GM12878 (cell line): Measurements from ENCODE around the gene JCHAIN. TPM values are rescaled to one million over a fixed set of nuclear protein-coding genes. Genes with fewer than 3 reads are reported as not detected.

Experiments
- BMI1 ChIP-seq: fragments of 450-650 bp; IDR thresholded peaks from 2 replicates; pipeline ENCODE4 v1.6.1; 2016; ENCODE audit warnings: mild to moderate bottlenecking, moderate library complexity, borderline replicate concordance
- CBX5 ChIP-seq: sonication (generic); IDR thresholded peaks from 2 replicates; pipeline ENCODE4 v1.6.1; 2016; ENCODE audit warnings: low read depth, moderate library complexity, mild to moderate bottlenecking, inconsistent platforms
- CHD2 ChIP-seq: IDR thresholded peaks from 2 replicates; pipeline ENCODE4 v1.6.1; 2011; ENCODE audit warnings: low read depth, low read length, improper control_type of control experiment, borderline replicate concordance
- EED ChIP-seq: sonication (generic); IDR thresholded peaks from 2 replicates; pipeline ENCODE4 v1.6.1; 2016; ENCODE audit warnings: antibody characterized with exemption, low read depth
- HDGF ChIP-seq: fragments of 450-650 bp; IDR thresholded peaks from 2 replicates; pipeline ENCODE4 v1.6.1; 2016; ENCODE audit warnings: antibody characterized with exemption
- IRF4 ChIP-seq: IDR thresholded peaks from 2 replicates; pipeline ENCODE4 v1.6.1; 2011; ENCODE audit warnings: low read depth, low read length
- JUNB ChIP-seq: IDR thresholded peaks from 2 replicates; pipeline ENCODE4 v1.6.1; 2016; ENCODE audit warnings: antibody characterized with exemption, mild to moderate bottlenecking
- JUND ChIP-seq: IDR thresholded peaks from 2 replicates; pipeline ENCODE4 v1.6.1; 2012; ENCODE audit warnings: low read depth, mild to moderate bottlenecking, low read length, improper control_type of control experiment, moderate library complexity
- NFYA ChIP-seq: IDR thresholded peaks from 2 replicates; pipeline ENCODE4 v1.6.1; 2011; ENCODE audit warnings: low read depth, mild to moderate bottlenecking, low read length, improper control_type of control experiment, borderline replicate concordance
- NRF1 ChIP-seq: conservative IDR thresholded peaks from 2 replicates; pipeline ENCODE4 v1.6.1; 2011; ENCODE audit warnings: mild to moderate bottlenecking, low read depth, low read length, improper control_type of control experiment
- PKNOX1 ChIP-seq: fragments of 450-650 bp; IDR thresholded peaks from 2 replicates; pipeline ENCODE4 v1.6.1; 2016; ENCODE audit warnings: mild to moderate bottlenecking
- RAD21 ChIP-seq: IDR thresholded peaks from 2 replicates; pipeline ENCODE4 v1.6.1; 2011; ENCODE audit warnings: mild to moderate bottlenecking, low read depth, low read length, moderate library complexity; ENCODE audit not compliant: insufficient read depth
- RCOR1 ChIP-seq: conservative IDR thresholded peaks from 2 replicates; pipeline ENCODE4 v1.6.1; 2012; ENCODE audit warnings: low read depth, low read length, improper control_type of control experiment
- RFX5 ChIP-seq: IDR thresholded peaks from 2 replicates; pipeline ENCODE4 v1.6.1; 2011; ENCODE audit warnings: low read depth, low read length, improper control_type of control experiment
- SIN3A ChIP-seq: IDR thresholded peaks from 2 replicates; pipeline ENCODE4 v1.6.1; 2012; ENCODE audit warnings: low read depth, low read length, improper control_type of control experiment
- SMAD1 ChIP-seq: fragments of 450-650 bp; IDR thresholded peaks from 2 replicates; pipeline ENCODE4 v1.6.1; 2018; ENCODE audit warnings: mild to moderate bottlenecking, low read depth; ENCODE audit not compliant: partially characterized antibody
- SRF ChIP-seq, 2 experiments: IDR thresholded peaks; 2 replicates each; pipeline ENCODE4 v1.6.1; 2011; ENCODE audit warnings: low read depth in 2 of 2, low read length in 2 of 2, mild to moderate bottlenecking in 1 of 2, moderate library complexity in 1 of 2
- STAT1 ChIP-seq: fragments of 450-650 bp; conservative IDR thresholded peaks from 2 replicates; pipeline ENCODE4 v1.6.1; 2014; ENCODE audit warnings: antibody characterized with exemption, mild to moderate bottlenecking
- SUZ12 ChIP-seq: fragments of 200-600 bp; sonication (generic); IDR thresholded peaks from one replicate; pipeline ENCODE4 v1.6.1; 2018; ENCODE audit warnings: antibody characterized with exemption, mild to moderate bottlenecking; ENCODE audit not compliant: unreplicated experiment
- TBL1XR1 ChIP-seq: IDR thresholded peaks from 2 replicates; pipeline ENCODE4 v1.6.1; 2012; ENCODE audit warnings: low read depth, low read length, improper control_type of control experiment
- YY1 ChIP-seq: IDR thresholded peaks from 2 replicates; pipeline ENCODE4 v1.6.1; 2011; ENCODE audit warnings: low read depth, mild to moderate bottlenecking, low read length
- ZBTB11 ChIP-seq: fragments of 450-650 bp; formaldehyde crosslinking; IDR thresholded peaks from 2 replicates; pipeline ENCODE4 v1.5.0; 2022; ENCODE audit warnings: mild to moderate bottlenecking, missing genetic modification characterization
- ZNF217 ChIP-seq: fragments of 450-650 bp; IDR thresholded peaks from 2 replicates; pipeline ENCODE4 v1.6.1; 2017; ENCODE audit warnings: antibody characterized with exemption, mild to moderate bottlenecking
- ZNF687 ChIP-seq: fragments of 450-650 bp; IDR thresholded peaks from 2 replicates; pipeline ENCODE4 v1.6.1; 2017; ENCODE audit warnings: mild to moderate bottlenecking, moderate library complexity
- ZSCAN29 ChIP-seq: fragments of 450-650 bp; IDR thresholded peaks from 2 replicates; pipeline ENCODE4 v1.6.1; 2017; ENCODE audit warnings: mild to moderate bottlenecking, moderate library complexity
- polyA plus RNA-seq, 11 experiments: library from polyadenylated mRNA; depleted of rRNA in 4 of 11; unstranded in 6 of 11; stranded (reverse) in 5 of 11; fragments of >200 nt; fragmentation: Nextera tagmentation in 4 of 11; fragmentation: Illumina TruSeq in 1 of 11; extraction: Ambion mirVana in 4 of 11; extraction: Trizol in 1 of 11; gene quantifications; 1 replicate in 1 of 11; 2 replicates in 10 of 11; pipeline versions ENCODE4 v1.2.1 to v1.2.3, GENCODE V29; 2011 to 2016; ENCODE audit warnings: inconsistent platforms in 2 of 11, missing spikeins in 2 of 11, low read depth in 1 of 11
- total RNA-seq, 4 experiments: library from RNA; depleted of rRNA in 3 of 4; stranded (reverse); fragments of >200 nt in 3 of 4; fragmentation: Illumina TruSeq in 1 of 4; extraction: Trizol in 1 of 4; gene quantifications; 2 replicates each; pipeline versions ENCODE4 v1.2.1 to v1.2.3, GENCODE V29; 2013 to 2021

Gene JCHAIN
- total and polyA plus RNA-seq, 10 of the 15 experiments (the other 5 are each of a cell fraction or from before 2014, with no cell fraction given) = 188 to 1,045 (median 486) TPM

GRCh38 chr4:70678383-70678999 is 12.2 kb upstream of the JCHAIN start (continued):
- TF ChIP-seq ZNF687 = no peak
- 0 out of 2 replicates have a peak, but pooled peaks have one; percentile 45 for TF ChIP-seq CBX5
- TF ChIP-seq SUZ12 = no peak
- TF ChIP-seq ZNF217 = no peak
- TF ChIP-seq BMI1 = peak; percentile 45; the same call in 1 of the 2 replicates
- TF ChIP-seq NFYA = no peak
- TF ChIP-seq SMAD1 = no peak
- peak; percentile 22; the same call in 1 of the 2 replicates for TF ChIP-seq PKNOX1
- no peak for TF ChIP-seq SIN3A
- TF ChIP-seq CHD2 = no peak
- TF ChIP-seq IRF4 = no peak
- TF ChIP-seq YY1 = no peak
- TF ChIP-seq NRF1 = no peak
- no peak for TF ChIP-seq RAD21
- no peak for TF ChIP-seq STAT1
- no peak for TF ChIP-seq ZSCAN29
- TF ChIP-seq JUNB = peak; percentile 54
- TF ChIP-seq RCOR1 = no peak
- no peak for TF ChIP-seq JUND
- no peak for TF ChIP-seq HDGF
- peak; percentile 88 for TF ChIP-seq TBL1XR1
- no peak for TF ChIP-seq ZBTB11
- TF ChIP-seq SRF (IDR thresholded peaks at IDR 0.05; ENCODE audit: low read depth in 2 of 2, low read length in 2 of 2) = no peak
- TF ChIP-seq EED = peak; percentile 46
- TF ChIP-seq RFX5 = no peak
